Stimulated activated naive CD8-positive, alpha-beta T cell treated with anti-CD3 and anti-CD28 coated beads, Interleukin-15, amount 100 ng/mL, for 72 hours (primary cell): ENCODE results near the gene FCMR.

ENCODE experiments used
- ATAC-seq: fragments of 150-1000 bp; cut with Tn5 transposase; 2 replicates; pipeline ENCODE4 v1.10.0; 2021; ENCODE audit warnings: mild to moderate bottlenecking, moderate library complexity
- DNase-seq, 2 donors: peaks; one replicate each; pipeline ENCODE4 v3.0.0; 2021 to 2022
- H3K27ac Mint-ChIP-seq, 2 donors: one replicate each; pipeline ENCODE4 v1.8.0; 2022; ENCODE audit warnings: mild to moderate bottlenecking in 2 of 2, mixed read lengths in 2 of 2, moderate library complexity in 2 of 2
- H3K27me3 Mint-ChIP-seq: one replicate; pipeline ENCODE4 v1.8.0; 2022; ENCODE audit warnings: mixed read lengths
- H3K4me1 Mint-ChIP-seq: one replicate; pipeline ENCODE4 v1.8.0; 2022; ENCODE audit warnings: mild to moderate bottlenecking, mixed read lengths
- H3K4me3 Mint-ChIP-seq, 2 donors: one replicate each; pipeline ENCODE4 v1.8.0; 2022; ENCODE audit warnings: mild to moderate bottlenecking in 2 of 2, mixed read lengths in 2 of 2, moderate library complexity in 1 of 2
- H3K9me3 Mint-ChIP-seq, 2 donors: one replicate each; pipeline ENCODE4 v1.8.0; 2022; ENCODE audit warnings: mixed read lengths in 2 of 2

Gene FCMR

GRCh38 chr1:206916000-206916709 lies 5.6 kb downstream of the FCMR start:
- Mint-ChIP-seq H3K27me3 (no peaks in the 10 kb centered on the region), H3K27ac (peak overlapping the region; percentile 64 to 71), H3K9me3 (no peaks in the 10 kb centered on the region), H3K4me1 (peaks cover 85% of the 10 kb centered on the region), H3K4me3 (peak overlapping the region in 1 of 2 donors; percentile 69)
- DNase-seq (no peak), ATAC-seq (peak; percentile 39)

- H3K4me1 Mint-ChIP-seq, result peaks cover 89% of the 10 kb centered on the region
- no peaks in the 10 kb centered on the region for H3K9me3 Mint-ChIP-seq
- H3K27ac Mint-ChIP-seq, result peak overlapping the region in 1 of 2 donors; percentile 64
- H3K27me3 Mint-ChIP-seq, result no peaks in the 10 kb centered on the region
- ATAC-seq, result no peak
- H3K4me3 Mint-ChIP-seq, result peak overlapping the region in 1 of 2 donors; percentile 69
- DNase-seq, result no peak
These were observed 6.6 kb downstream of the FCMR start for GRCh38 chr1:206915030-206915735.

GRCh38 chr1:206913766-206914537 lies 7.8 kb downstream of the FCMR start:
- no peak for ATAC-seq

GRCh38 chr1:206912445-206913095 lies 9.2 kb downstream of the FCMR start:
- DNase-seq (peak; percentile 65 to 67), ATAC-seq (peak; percentile 45)
- H3K27ac Mint-ChIP-seq, result no peak overlapping the region
- no peaks in the 10 kb centered on the region for H3K27me3 Mint-ChIP-seq
- no peak overlapping the region for H3K4me3 Mint-ChIP-seq
- peaks cover 92% of the 10 kb centered on the region for H3K4me1 Mint-ChIP-seq
- no peaks in the 10 kb centered on the region for H3K9me3 Mint-ChIP-seq

More at GRCh38 chr1:206913766-206914537, 7.8 kb downstream of the FCMR start:
- peak overlapping the region in 1 of 2 donors; percentile 17 for H3K4me3 Mint-ChIP-seq
- no peaks in the 10 kb centered on the region for H3K9me3 Mint-ChIP-seq
- H3K4me1 Mint-ChIP-seq, result peaks cover 93% of the 10 kb centered on the region
- H3K27me3 Mint-ChIP-seq, result no peaks in the 10 kb centered on the region
- no peak overlapping the region for H3K27ac Mint-ChIP-seq
- no peak for DNase-seq

- Mint-ChIP-seq H3K27ac (no peak overlapping the region), H3K9me3 (no peaks in the 10 kb centered on the region), H3K4me1 (peaks cover 91% of the 10 kb centered on the region), H3K4me3 (no peak overlapping the region), H3K27me3 (no peaks in the 10 kb centered on the region)
- no peak for ATAC-seq
- DNase-seq, result no peak
These were observed 10.6 kb downstream of the FCMR start for GRCh38 chr1:206911064-206911663.

- Mint-ChIP-seq H3K4me3 (peak overlapping the region; percentile 42 to 65), H3K27me3 (no peaks in the 10 kb centered on the region), H3K4me1 (peaks cover 91% of the 10 kb centered on the region), H3K9me3 (no peaks in the 10 kb centered on the region), H3K27ac (no peak overlapping the region)
- ATAC-seq (peak; percentile 1), DNase-seq (no peak)
These were observed 11.8 kb downstream of the FCMR start for GRCh38 chr1:206909883-206910318.

- Mint-ChIP-seq H3K27me3 (no peaks in the 10 kb centered on the region), H3K9me3 (no peaks in the 10 kb centered on the region), H3K27ac (no peak overlapping the region), H3K4me1 (peaks cover 91% of the 10 kb centered on the region), H3K4me3 (peak overlapping the region; percentile 62 to 65)
- ATAC-seq, result peak; percentile 63
- no peak for DNase-seq
These were observed 12.4 kb downstream of the FCMR start for GRCh38 chr1:206909161-206909882.

- no peak for ATAC-seq
- Mint-ChIP-seq H3K27ac (peak overlapping the region in 1 of 2 donors; percentile 1), H3K27me3 (no peaks in the 10 kb centered on the region), H3K9me3 (no peaks in the 10 kb centered on the region), H3K4me3 (peak overlapping the region; percentile 0 to 19), H3K4me1 (peaks cover 80% of the 10 kb centered on the region)
- DNase-seq, result no peak
These were observed 13.7 kb downstream of the FCMR start for GRCh38 chr1:206908038-206908437.

- ATAC-seq (no peak), DNase-seq (no peak)
- Mint-ChIP-seq H3K9me3 (no peaks in the 10 kb centered on the region), H3K4me1 (peaks cover 79% of the 10 kb centered on the region), H3K4me3 (no peak overlapping the region), H3K27ac (peak overlapping the region in 1 of 2 donors; percentile 1), H3K27me3 (no peaks in the 10 kb centered on the region)
These were observed 14.3 kb downstream of the FCMR start for GRCh38 chr1:206907304-206907991.

- H3K27ac Mint-ChIP-seq, result peak overlapping the region; percentile 7 to 48
- no peaks in the 10 kb centered on the region for H3K9me3 Mint-ChIP-seq
- no peaks in the 10 kb centered on the region for H3K27me3 Mint-ChIP-seq
- H3K4me1 Mint-ChIP-seq, result peaks cover 62% of the 10 kb centered on the region
- H3K4me3 Mint-ChIP-seq, result peak overlapping the region; percentile 36 to 66
- ATAC-seq (peak; percentile 88), DNase-seq (no peak)
These were observed 16.2 kb downstream of the FCMR start for GRCh38 chr1:206905295-206906164.

GRCh38 chr1:206904423-206905142 lies 17.2 kb downstream of the FCMR start:
- Mint-ChIP-seq H3K27ac (peak overlapping the region in 1 of 2 donors; percentile 92), H3K27me3 (no peaks in the 10 kb centered on the region), H3K4me1 (peaks cover 52% of the 10 kb centered on the region), H3K9me3 (no peaks in the 10 kb centered on the region), H3K4me3 (peak overlapping the region; percentile 1 to 36)
- no peak for DNase-seq
- no peak for ATAC-seq

- DNase-seq (no peak), ATAC-seq (no peak)
- H3K4me1 Mint-ChIP-seq, result peaks cover 56% of the 10 kb centered on the region
- H3K4me3 Mint-ChIP-seq, result no peak overlapping the region
- no peak overlapping the region for H3K27ac Mint-ChIP-seq
- H3K9me3 Mint-ChIP-seq, result no peaks in the 10 kb centered on the region
- no peaks in the 10 kb centered on the region for H3K27me3 Mint-ChIP-seq
These were observed 18.1 kb downstream of the FCMR start for GRCh38 chr1:206903687-206904086.

GRCh38 chr1:206902702-206903101 lies 19.0 kb downstream of the FCMR start:
- H3K4me1 Mint-ChIP-seq, result peaks cover 51% of the 10 kb centered on the region

More at GRCh38 chr1:206902702-206903101, 19.0 kb downstream of the FCMR start:
- H3K4me3 Mint-ChIP-seq, result no peak overlapping the region
- H3K9me3 Mint-ChIP-seq, result no peaks in the 10 kb centered on the region
- DNase-seq (no peak), ATAC-seq (no peak)
- H3K27ac Mint-ChIP-seq, result no peak overlapping the region
- H3K27me3 Mint-ChIP-seq, result no peaks in the 10 kb centered on the region
